Measurements from ENCODE around the gene KCNQ1.

- TF ChIP-seq POLR2AphosphoS5 (IDR thresholded peaks at IDR 0.05): no peak
- no peak for TF ChIP-seq CTCF (IDR thresholded peaks at IDR 0.05)
- TF ChIP-seq POLR2A (IDR thresholded peaks at IDR 0.05): no peak
- no peak for TF ChIP-seq EP300 (IDR thresholded peaks at IDR 0.05; ENCODE audit: low read depth)
Observed at GRCh38 chr11:2794046-2794967, 349.5 kb downstream of the KCNQ1 start.
